ENCODE measurements around the gene MICAL3. TPM values are rescaled to one million over a fixed set of nuclear protein-coding genes. Genes with fewer than 3 reads are reported as not detected.

Gene MICAL3
- total and polyA plus RNA-seq, 9 of the 15 experiments (the other 6 are each of a cell fraction or from before 2014, with no cell fraction given): 0.53 to 32.1 (median 12.3) TPM

- Histone ChIP-seq H3K4me1 (replicated peaks in 1 of 2; ENCODE audit: control insufficient read depth in 2 of 2, insufficient read depth in 2 of 2, low read length in 2 of 2) (peaks cover 32 to 33% of the 10 kb centered on the region in 2 experiments), H2AFZ (ENCODE audit: low read depth, low read length) (no peak overlapping the region), H3K79me2 (ENCODE audit: control insufficient read depth, insufficient read depth, low read length) (peaks cover 54% of the 10 kb centered on the region), H3K4me2 (ENCODE audit: insufficient read depth, low read length) (no peak overlapping the region), H3K9me1 (ENCODE audit: control insufficient read depth, insufficient read depth, low read length) (no peaks in the 10 kb centered on the region), H3K9ac (ENCODE audit: insufficient read depth in 1 of 2, low read depth in 2 of 2, low read length in 2 of 2) (no peak overlapping the region), H3K9me3 (replicated peaks; ENCODE audit: control insufficient read depth, insufficient read depth, low read depth, low read length) (no peaks in the 10 kb centered on the region), H3K36me3 (ENCODE audit: control insufficient read depth, insufficient read depth, low read length) (peaks cover 2% of the 10 kb centered on the region; the same call in 1 of the 3 replicates), H3K27me3 (ENCODE audit: control insufficient read depth in 2 of 2, insufficient read depth in 2 of 2, low read length in 2 of 2) (no peaks in the 10 kb centered on the region), H3K27ac (ENCODE audit: extremely low read depth, low read depth, low read length) (no peak overlapping the region), H3K4me3 (no peak overlapping the region), H4K20me1 (replicated peaks; ENCODE audit: control insufficient read depth, insufficient read depth, low read length) (peaks cover 11% of the 10 kb centered on the region)
- intact Hi-C loops (cut with micrococcal nuclease): no loop called here
- in situ Hi-C loops (cut with MboI): no loop called here
- CTCF ChIA-PET (ENCODE audit: low intra/inter-chr PET ratio): no interaction called here
- ATAC-seq (no peak), DNase-seq (ENCODE audit: extremely low read depth in 1 of 4, low spot score in 3 of 4) (no peak), FAIRE-seq (no peak)
- POLR2A ChIA-PET: no interaction called here
- BruUV-seq (replicated peaks): no TSS peak
- TF ChIP-seq RBM25 (IDR thresholded peaks at IDR 0.05; ENCODE audit: low read depth, low read length, severe bottlenecking): peak; percentile 93
- peak; percentile 83 for TF ChIP-seq BCOR (IDR thresholded peaks at IDR 0.05)
- no peak for TF ChIP-seq ARNT (IDR thresholded peaks at IDR 0.05)
- no peak for TF ChIP-seq ETV6 (IDR thresholded peaks at IDR 0.05; ENCODE audit: borderline replicate concordance in 1 of 2, low read depth in 2 of 2, low read length in 1 of 2)
- TF ChIP-seq ETV6 (CRISPR knock-in tag; IDR thresholded peaks at IDR 0.05; ENCODE audit: borderline replicate concordance): no peak
- 0 out of 2 replicates have a peak, but pooled peaks have one; percentile 37 for TF ChIP-seq SMARCA5 (IDR thresholded peaks at IDR 0.05)
- TF ChIP-seq ZNF41 (CRISPR knock-in tag; conservative IDR thresholded peaks at IDR 0.05): no peak
- TF ChIP-seq CHAMP1 (IDR thresholded peaks at IDR 0.05): 0 out of 2 replicates have a peak, but pooled peaks have one; percentile 19
- TF ChIP-seq KDM1A (IDR thresholded peaks at IDR 0.05): peak; percentile 50 to 76
- peak; percentile 97 for TF ChIP-seq ZNF146 (CRISPR knock-in tag; IDR thresholded peaks at IDR 0.05; ENCODE audit: unreplicated experiment)
- TF ChIP-seq XRCC5 (IDR thresholded peaks at IDR 0.05; ENCODE audit: low read depth, low read length): no peak
- no peak for TF ChIP-seq ERF (CRISPR knock-in tag; IDR thresholded peaks at IDR 0.05)
Observed at GRCh38 chr22:17978027-17978426, 46.3 kb downstream of the MICAL3 start.

Measured in K562 (cell line).